Lower leg skin (tissue), 4 donors: ENCODE results near the gene RAP1A. TPM values are rescaled to one million over a fixed set of nuclear protein-coding genes. Genes with fewer than 3 reads are reported as not detected.

Source experiments
- DNase-seq, 2 donors: peaks; one replicate each; pipeline ENCODE4 v3.0.0-alpha.2; 2019; ENCODE audit warnings: low spot score in 2 of 2
- H3K4me3 ChIP-seq: fragments of 200-600 bp; sonication (generic); 2 replicates; pipeline ENCODE4 v1.5.1; 2017; ENCODE audit warnings: mild to moderate bottlenecking, low read depth; ENCODE audit not compliant: poor library complexity, severe bottlenecking
- CTCF ChIP-seq, 3 donors: fragments of 450-650 bp; IDR thresholded peaks; one replicate each; pipeline ENCODE4 v1.5.1; 2016; ENCODE audit warnings: antibody characterized with exemption in 3 of 3, mild to moderate bottlenecking in 3 of 3, moderate library complexity in 2 of 3
- POLR2A ChIP-seq, 2 donors: fragments of 450-650 bp; IDR thresholded peaks; one replicate each; pipeline ENCODE4 v1.6.1; 2016 to 2017; ENCODE audit warnings: antibody characterized with exemption in 2 of 2, mild to moderate bottlenecking in 1 of 2, moderate library complexity in 1 of 2
- WGBS, 2 donors: methylation state at CpG; one replicate each; pipeline ENCODE4 v1.1.5; 2018; 5-methylcytosine and 5-hydroxymethylcytosine counted together
- intact Hi-C: fragments of 100-400 bp; cut with DNase I; formaldehyde crosslinking; loops from one replicate; pipeline ENCODE4 v1.15.0; 2023; ENCODE audit warnings: low total_unique reads
- total RNA-seq, 4 donors: library from RNA; depleted of rRNA; stranded (reverse); fragments of >200 nt; gene quantifications; one replicate each; pipeline ENCODE4 v1.1.0, GENCODE V29; 2016

The RAP1A gene
- total RNA-seq, 4 donors from 2014 or later, result 25.5 to 33.8 (median 31.0) TPM

DNA sequence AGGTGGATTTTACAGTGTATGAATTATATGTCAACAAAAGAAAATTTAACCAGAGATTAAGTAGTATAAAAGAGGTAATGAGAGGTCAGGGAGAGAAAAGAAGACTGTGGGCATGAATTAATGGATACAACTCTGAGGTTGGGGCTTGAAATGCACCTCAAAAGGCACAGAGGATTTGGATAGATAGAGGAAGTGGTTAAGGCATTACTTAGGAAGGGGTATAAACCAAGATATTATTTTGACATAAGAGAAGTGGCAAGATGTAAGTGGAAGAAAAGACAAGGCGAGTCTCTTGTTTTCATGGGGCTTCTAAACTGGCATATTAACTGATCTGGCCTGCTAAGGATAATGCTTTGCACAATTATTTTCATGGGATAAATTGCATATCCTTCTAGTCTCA is 34.1 kb downstream of the RAP1A start:
- no peak for DNase-seq
- WGBS, 2 donors, result 81 to 86% methylated on average over 1 of the region's 1 CpG
- TF ChIP-seq POLR2A (IDR thresholded peaks at IDR 0.05) (no peak), CTCF (IDR thresholded peaks at IDR 0.05) (no peak)
- intact Hi-C loops, result loop anchor here (10.0 kb wide), 1 partner anchor 149 kb away; the partner anchor contains the start of genes ADORA3 and TMIGD3
- H3K4me3 ChIP-seq, result no peak overlapping the region

DNA sequence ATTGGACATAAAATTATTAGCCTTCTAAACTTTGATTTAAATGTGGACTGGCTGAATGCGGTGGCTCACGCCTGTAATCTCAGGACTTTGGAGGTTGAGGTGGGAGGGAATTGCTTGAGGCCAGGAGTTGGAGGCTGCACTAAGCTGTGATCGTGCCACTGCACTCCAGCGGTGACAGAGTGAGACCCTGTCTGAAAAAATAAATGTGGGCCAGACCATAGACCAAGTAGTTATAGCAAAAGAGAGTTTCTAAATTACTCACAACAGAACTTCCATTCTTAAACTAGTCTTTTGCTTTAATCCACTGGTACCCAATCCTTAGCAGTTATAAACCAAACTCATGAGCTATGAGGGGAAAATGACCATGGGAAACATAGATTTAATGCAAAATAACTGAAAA is 35.2 kb downstream of the RAP1A start:
- no peak overlapping the region for H3K4me3 ChIP-seq
- 67 to 81% methylated on average over 4 of the region's 4 CpGs for WGBS, 2 donors
- no peak for TF ChIP-seq CTCF (IDR thresholded peaks at IDR 0.05)
- DNase-seq, result no peak
- intact Hi-C loops, result loop anchor here (10.0 kb wide), 1 partner anchor 150 kb away; the partner anchor contains the start of genes ADORA3 and TMIGD3

DNA sequence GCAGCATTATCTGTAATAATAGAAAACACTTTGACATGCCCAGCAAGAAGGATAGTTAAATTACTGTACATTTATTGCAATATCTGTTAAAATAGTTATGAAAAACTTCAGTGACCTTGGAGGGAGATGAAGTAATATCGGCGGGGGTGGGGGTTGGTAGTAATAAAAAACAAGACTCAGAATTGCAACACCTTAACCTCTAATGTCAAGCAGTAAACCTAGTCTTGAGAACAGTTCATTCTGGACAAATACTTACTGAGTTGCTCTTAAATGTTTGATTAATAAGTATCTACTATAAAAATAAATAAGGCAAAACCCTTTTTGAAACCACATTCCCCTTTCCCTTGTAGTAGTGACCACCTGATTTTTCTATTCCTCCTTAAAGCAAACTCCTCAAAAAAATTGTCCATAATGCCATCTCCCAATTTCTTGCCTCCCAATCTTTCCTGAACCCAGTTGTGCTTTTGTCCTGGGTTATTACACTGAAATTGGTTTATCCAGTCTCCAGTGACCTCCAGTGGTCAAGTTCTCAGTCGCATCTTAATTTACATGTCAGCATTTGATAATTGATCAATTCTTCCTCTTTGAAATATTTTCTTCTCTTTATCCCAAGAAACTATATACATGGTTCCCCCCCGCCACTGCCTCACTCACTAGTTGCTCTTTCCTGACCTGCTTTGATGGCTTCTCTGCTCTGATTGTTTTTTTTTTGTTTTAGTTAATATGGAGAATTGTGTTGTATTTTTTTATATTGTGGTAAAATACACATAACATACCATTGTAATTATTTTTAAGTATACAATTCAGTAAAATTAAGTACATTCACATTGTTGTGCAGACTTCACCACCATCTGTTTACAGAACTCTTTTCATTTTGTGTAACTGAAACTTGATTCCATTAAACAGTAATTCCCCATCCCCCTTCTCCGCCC is 36.8 kb downstream of the RAP1A start:
- intact Hi-C loops, result loop anchor here (10.0 kb wide), 1 partner anchor 152 kb away; the partner anchor contains the start of genes ADORA3 and TMIGD3
- TF ChIP-seq CTCF (IDR thresholded peaks at IDR 0.05) (no peak), POLR2A (IDR thresholded peaks at IDR 0.05) (no peak)
- no peak overlapping the region for H3K4me3 ChIP-seq
- peak in 1 of 2 donors; percentile 32 for DNase-seq
- 61 to 64% methylated on average over 5 of the region's 5 CpGs for WGBS, 2 donors

- intact Hi-C loops, result loop anchor here (10.0 kb wide), 1 partner anchor 154 kb away; the partner anchor contains the start of genes ADORA3 and TMIGD3
- no peak overlapping the region for H3K4me3 ChIP-seq
- no peak for TF ChIP-seq CTCF (IDR thresholded peaks at IDR 0.05)
- TF ChIP-seq POLR2A (IDR thresholded peaks at IDR 0.05), result no peak
- no peak for DNase-seq
- WGBS, 2 donors, result 92 to 97% methylated on average over 5 of the region's 5 CpGs
Observed at GRCh38 chr1:111658622-111659021, 39.0 kb downstream of the RAP1A start.

DNA sequence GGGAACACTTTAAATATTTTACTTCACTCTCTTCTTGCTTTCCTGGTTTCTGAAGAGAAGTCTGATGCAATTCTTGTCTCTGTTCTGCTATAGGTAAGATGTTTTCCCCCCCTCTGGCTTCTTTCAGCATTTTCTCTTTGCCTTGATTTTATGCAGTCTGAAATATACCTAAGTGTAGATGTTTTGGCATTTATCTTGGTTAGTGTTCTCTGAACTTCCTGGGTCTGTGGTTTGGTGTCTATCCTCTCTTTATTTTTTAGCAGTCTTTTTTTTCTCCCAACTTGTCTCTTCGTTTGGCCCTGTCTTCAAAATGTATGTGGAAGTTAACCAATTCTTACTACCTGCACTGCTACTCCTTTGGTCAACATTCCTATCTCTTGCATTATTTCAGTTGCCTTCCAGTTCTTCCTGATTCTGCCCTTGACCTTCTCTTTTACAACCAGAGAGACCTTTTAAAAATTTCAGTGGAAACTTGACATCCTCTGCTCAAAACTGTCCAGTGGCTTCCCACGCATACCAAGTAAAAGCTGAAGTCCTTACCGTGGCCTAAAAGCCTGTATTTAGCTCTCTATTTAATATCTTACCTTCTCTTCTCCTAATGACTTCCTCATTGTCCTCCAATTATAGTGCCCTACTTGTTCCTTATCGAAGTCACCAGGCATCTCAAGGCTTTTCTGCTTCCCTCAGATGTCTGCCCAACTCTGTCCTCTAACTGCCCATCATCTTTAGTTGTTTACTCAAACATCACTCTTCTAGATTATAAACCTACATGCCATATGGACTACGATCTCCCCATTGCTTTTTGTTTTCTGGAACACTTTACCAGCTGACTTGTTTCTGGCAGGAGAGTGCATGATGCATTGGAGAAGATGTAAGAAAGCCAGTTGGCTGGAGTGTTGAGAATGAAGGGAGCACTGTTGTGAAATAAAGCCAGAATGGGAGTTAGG is 40.9 kb downstream of the RAP1A start:
- no peak for TF ChIP-seq CTCF (IDR thresholded peaks at IDR 0.05)
- TF ChIP-seq POLR2A (IDR thresholded peaks at IDR 0.05), result no peak
- 59 to 61% methylated on average over 5 of the region's 5 CpGs for WGBS, 2 donors
- intact Hi-C loops, result no loop called here
- H3K4me3 ChIP-seq, result no peak overlapping the region
- DNase-seq, result no peak
